ENCODE results near the gene NABP2. TPM values are rescaled to one million over a fixed set of nuclear protein-coding genes. Genes with fewer than 3 reads are reported as not detected.
A peak's percentile ranks its signal among the peaks of the same experiment; 100 is the strongest.

Gene NABP2
- total RNA-seq, 4 donors from 2014 or later, result 17.2 to 31.0 (median 21.6) TPM

GRCh38 chr12:56241424-56242303 is 17.5 kb downstream of the NABP2 start:
- intact Hi-C loops (cut with DNase I), result no loop called here

GRCh38 chr12:56242986-56243385 is 18.8 kb downstream of the NABP2 start:
- H3K36me3 ChIP-seq, result peaks cover 29 to 100% (median 62%) of the 10 kb centered on the region in 3 donors
- H3K4me1 ChIP-seq, result no peaks in the 10 kb centered on the region

More at GRCh38 chr12:56241424-56242303, 17.5 kb downstream of the NABP2 start:
- 68 to 75% methylated on average over 6 to 7 of the region's 9 CpGs for WGBS, 2 donors
- DNase-seq, result no peak
- H3K4me1 ChIP-seq, result no peaks in the 10 kb centered on the region
- no peaks in the 10 kb centered on the region for H3K9me3 ChIP-seq
- H3K4me3 ChIP-seq, result no peak overlapping the region
- H3K36me3 ChIP-seq, result peaks cover 28 to 100% (median 50%) of the 10 kb centered on the region in 3 donors
- H3K27ac ChIP-seq, result no peak overlapping the region
- no peak for TF ChIP-seq POLR2A (IDR thresholded peaks at IDR 0.05)
- TF ChIP-seq CTCF (IDR thresholded peaks at IDR 0.05), result no peak
- no peaks in the 10 kb centered on the region for H3K27me3 ChIP-seq

GRCh38 chr12:56243731-56244181 is 19.6 kb downstream of the NABP2 start:
- H3K27me3 ChIP-seq, result no peaks in the 10 kb centered on the region
- peaks cover 36 to 100% (median 70%) of the 10 kb centered on the region in 3 donors for H3K36me3 ChIP-seq
- no peak overlapping the region for H3K27ac ChIP-seq
- H3K4me1 ChIP-seq, result no peaks in the 10 kb centered on the region
- no peaks in the 10 kb centered on the region for H3K9me3 ChIP-seq
- TF ChIP-seq POLR2A (IDR thresholded peaks at IDR 0.05) (no peak), CTCF (IDR thresholded peaks at IDR 0.05) (no peak)
- DNase-seq, result no peak
- H3K4me3 ChIP-seq, result no peak overlapping the region
- intact Hi-C loops (cut with DNase I), result no loop called here
- 64 to 72% methylated on average over 3 of the region's 3 CpGs for WGBS, 2 donors

More at GRCh38 chr12:56242986-56243385, 18.8 kb downstream of the NABP2 start:
- WGBS, 2 donors, result 20% methylated on average over 1 of the region's 13 CpGs; no CpG with 5 or more reads in 1 of the 2 donors
- no peaks in the 10 kb centered on the region for H3K27me3 ChIP-seq
- intact Hi-C loops (cut with DNase I), result no loop called here
- H3K9me3 ChIP-seq, result no peaks in the 10 kb centered on the region
- H3K27ac ChIP-seq, result no peak overlapping the region
- no peak for TF ChIP-seq CTCF (IDR thresholded peaks at IDR 0.05)
- no peak for TF ChIP-seq POLR2A (IDR thresholded peaks at IDR 0.05)
- H3K4me3 ChIP-seq, result no peak overlapping the region
- no peak for DNase-seq

GRCh38 chr12:56244494-56244893 is 20.4 kb downstream of the NABP2 start:
- Histone ChIP-seq H3K4me1 (no peaks in the 10 kb centered on the region), H3K4me3 (no peak overlapping the region), H3K36me3 (peaks cover 39 to 100% (median 73%) of the 10 kb centered on the region in 3 donors), H3K27ac (peak overlapping the region in 1 of 4 donors; percentile 5), H3K9me3 (no peaks in the 10 kb centered on the region), H3K27me3 (no peaks in the 10 kb centered on the region)
- intact Hi-C loops (cut with DNase I), result no loop called here
- TF ChIP-seq POLR2A (IDR thresholded peaks at IDR 0.05) (no peak), CTCF (IDR thresholded peaks at IDR 0.05) (no peak)
- no peak for DNase-seq
- WGBS, 2 donors, result 88 to 92% methylated on average over 2 to 8 of the region's 14 CpGs

- 94% methylated on average over 10 to 16 of the region's 16 CpGs for WGBS, 2 donors
- H3K4me3 ChIP-seq, result no peak overlapping the region
- H3K4me1 ChIP-seq, result no peaks in the 10 kb centered on the region
- intact Hi-C loops (cut with DNase I), result no loop called here
- no peak for DNase-seq
- H3K36me3 ChIP-seq, result peaks cover 44 to 100% (median 80%) of the 10 kb centered on the region in 3 donors
- no peak for TF ChIP-seq POLR2A (IDR thresholded peaks at IDR 0.05)
- TF ChIP-seq CTCF (IDR thresholded peaks at IDR 0.05), result no peak
- no peaks in the 10 kb centered on the region for H3K9me3 ChIP-seq
- no peak overlapping the region for H3K27ac ChIP-seq
- H3K27me3 ChIP-seq, result no peaks in the 10 kb centered on the region
Observed at GRCh38 chr12:56247923-56248322, 23.8 kb downstream of the NABP2 start.

Measured in esophagus squamous epithelium (tissue), 5 donors.